Gastroesophageal sphincter (tissue), 2 donors: Measurements from ENCODE around the gene DARS2.

Experiments used
- EP300 ChIP-seq: sonication (generic); formaldehyde crosslinking; IDR thresholded peaks from one replicate; pipeline ENCODE4 v1.6.1; 2017; ENCODE audit warnings: antibody characterized with exemption, mild to moderate bottlenecking
- POLR2AphosphoS5 ChIP-seq: sonication (generic); formaldehyde crosslinking; IDR thresholded peaks from one replicate; pipeline ENCODE4 v1.6.1; 2017; ENCODE audit warnings: antibody characterized with exemption

DNA sequence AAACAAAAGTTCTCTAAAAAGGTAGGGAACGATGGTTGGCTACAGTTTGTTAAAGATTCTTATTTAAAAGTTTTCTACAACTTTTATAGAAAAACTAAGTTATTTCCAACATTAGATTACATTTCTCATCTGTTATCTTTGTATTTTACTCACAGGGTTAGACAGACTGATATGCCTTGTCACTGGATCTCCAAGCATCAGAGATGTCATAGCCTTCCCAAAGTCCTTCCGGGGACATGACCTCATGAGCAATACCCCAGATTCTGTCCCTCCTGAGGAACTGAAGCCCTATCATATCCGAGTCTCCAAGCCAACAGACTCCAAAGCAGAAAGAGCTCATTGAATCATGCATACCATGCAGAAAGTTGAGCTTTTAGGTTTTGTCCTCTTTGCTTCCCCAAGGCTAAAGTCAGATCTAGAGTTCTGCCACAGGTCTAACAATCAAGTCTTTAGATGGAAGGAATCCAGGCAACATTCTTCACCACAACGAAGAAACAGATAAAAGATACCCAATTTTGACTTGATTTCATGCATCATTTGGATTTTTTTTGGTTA lies 33.0 kb downstream of the DARS2 start:
- TF ChIP-seq EP300 (no peak), POLR2AphosphoS5 (no peak)
